Skeletal muscle cell (primary cell): ENCODE results near the gene CYP4F3.
"Not testable (repeated sequence)": the region's sequence is repeated elsewhere in the genome, so short reads cannot be mapped to it uniquely, and the experiment has no call there.

Experiments
- DNase-seq: peaks from one replicate; pipeline ENCODE4 v3.0.0-alpha.2; 2010; ENCODE audit warnings: low read depth
- H3K4me3 ChIP-seq: 2 replicates; pipeline ENCODE4 v1.5.1; 2011; ENCODE audit warnings: low read depth, mild to moderate bottlenecking, control low read depth, low read length, moderate library complexity

Gene CYP4F3, protein sequence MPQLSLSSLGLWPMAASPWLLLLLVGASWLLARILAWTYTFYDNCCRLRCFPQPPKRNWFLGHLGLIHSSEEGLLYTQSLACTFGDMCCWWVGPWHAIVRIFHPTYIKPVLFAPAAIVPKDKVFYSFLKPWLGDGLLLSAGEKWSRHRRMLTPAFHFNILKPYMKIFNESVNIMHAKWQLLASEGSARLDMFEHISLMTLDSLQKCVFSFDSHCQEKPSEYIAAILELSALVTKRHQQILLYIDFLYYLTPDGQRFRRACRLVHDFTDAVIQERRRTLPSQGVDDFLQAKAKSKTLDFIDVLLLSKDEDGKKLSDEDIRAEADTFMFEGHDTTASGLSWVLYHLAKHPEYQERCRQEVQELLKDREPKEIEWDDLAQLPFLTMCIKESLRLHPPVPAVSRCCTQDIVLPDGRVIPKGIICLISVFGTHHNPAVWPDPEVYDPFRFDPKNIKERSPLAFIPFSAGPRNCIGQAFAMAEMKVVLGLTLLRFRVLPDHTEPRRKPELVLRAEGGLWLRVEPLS

DNA sequence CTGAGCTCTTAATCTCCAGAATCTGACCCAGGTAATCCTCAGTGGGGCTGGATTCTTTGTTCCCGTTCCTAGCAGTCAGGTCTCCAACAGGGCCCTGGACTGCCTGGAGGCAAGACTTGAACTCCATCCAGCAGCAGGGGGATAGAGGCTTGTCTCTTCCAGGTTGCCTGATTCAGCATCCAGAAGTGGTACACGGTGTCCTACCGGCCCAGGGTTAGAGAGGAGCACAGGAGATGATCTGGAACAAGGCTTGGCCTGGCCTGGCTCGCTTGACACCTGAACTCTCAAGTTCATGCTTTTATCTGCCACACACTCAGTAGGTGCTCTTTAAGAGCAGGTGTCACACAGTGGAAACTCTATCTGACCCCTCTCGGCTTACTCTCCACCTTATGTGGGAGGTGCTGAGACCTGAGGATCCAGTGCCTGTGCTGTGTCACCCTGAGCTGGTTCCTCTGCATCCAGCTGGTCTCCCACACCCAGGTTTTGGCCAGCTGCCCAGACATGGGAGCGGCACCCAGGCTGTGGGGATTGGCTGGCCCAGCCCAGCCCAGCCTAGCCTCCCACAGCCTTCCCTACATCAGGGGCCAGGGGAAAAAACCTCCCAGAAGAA lies at the start of gene CYP4F3:
Gene CYP4F3 (plus strand): TSS at position 604 of the 610 bp plus-strand sequence. CDS start 519 bp downstream, outside the sequence.
- DNase-seq, result no peak
- H3K4me3 ChIP-seq, result no peak within 1 kb of the TSS

DNA sequence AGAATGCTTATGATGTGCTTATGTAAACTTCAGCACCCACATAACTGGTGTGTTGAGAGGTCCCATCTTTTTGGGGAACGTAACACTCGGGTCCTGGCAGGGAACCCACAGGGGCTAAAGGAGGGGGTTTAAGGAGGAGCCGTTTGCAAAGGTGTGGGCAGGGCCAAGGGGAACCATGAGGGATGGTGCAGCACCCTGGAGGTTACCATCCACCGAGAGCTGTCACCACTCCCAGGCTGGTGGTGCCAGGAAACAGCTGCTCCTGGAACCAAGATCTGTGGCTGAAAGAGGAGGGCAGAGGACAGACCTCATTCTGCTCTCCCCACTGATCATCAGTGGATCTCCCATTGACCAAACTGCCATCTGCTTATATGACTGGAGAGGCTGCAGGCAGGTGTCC lies 48.9 kb upstream of the CYP4F3 start:
- no peak for DNase-seq
- no peak overlapping the region for H3K4me3 ChIP-seq

DNA sequence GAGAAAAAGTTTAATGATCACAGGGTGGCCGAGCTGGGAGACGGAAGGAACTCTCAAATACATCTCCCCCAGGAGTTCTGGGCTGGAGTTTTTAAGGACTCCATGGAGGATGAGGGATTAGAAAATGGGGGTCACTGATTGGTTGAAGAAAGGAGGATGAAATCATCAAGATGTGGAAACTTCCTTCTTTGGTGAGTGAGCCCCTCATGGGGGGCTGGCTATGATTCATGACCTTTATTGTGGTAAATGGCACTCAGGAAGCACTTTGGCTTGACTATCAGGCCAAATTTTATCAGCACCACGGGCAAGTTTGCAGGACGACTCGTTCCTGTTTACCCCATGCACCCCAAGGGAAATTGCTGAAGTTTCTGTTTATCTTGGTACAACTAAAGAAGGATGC lies 48.2 kb upstream of the CYP4F3 start:
- DNase-seq, H3K4me3 ChIP-seq: not testable (repeated sequence)

DNA sequence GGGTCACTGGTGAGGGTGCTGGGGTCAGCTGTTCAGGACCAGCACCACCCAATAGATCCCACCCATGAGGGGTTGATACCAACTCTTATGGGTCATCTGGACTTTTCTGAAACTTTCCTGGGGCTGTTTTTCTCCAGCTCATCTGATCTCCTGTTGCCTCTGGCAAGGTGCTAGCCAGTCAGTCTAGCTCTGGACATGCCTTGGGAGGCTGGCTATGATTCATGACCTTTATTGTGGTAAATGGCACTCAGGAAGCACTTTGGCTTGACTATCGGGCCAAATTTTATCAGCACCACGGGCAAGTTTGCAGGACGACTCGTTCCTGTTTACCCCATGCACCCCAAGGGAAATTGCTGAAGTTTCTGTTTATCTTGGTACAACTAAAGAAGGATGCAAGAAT lies 46.9 kb upstream of the CYP4F3 start:
- H3K4me3 ChIP-seq, DNase-seq: not testable (repeated sequence)

DNA sequence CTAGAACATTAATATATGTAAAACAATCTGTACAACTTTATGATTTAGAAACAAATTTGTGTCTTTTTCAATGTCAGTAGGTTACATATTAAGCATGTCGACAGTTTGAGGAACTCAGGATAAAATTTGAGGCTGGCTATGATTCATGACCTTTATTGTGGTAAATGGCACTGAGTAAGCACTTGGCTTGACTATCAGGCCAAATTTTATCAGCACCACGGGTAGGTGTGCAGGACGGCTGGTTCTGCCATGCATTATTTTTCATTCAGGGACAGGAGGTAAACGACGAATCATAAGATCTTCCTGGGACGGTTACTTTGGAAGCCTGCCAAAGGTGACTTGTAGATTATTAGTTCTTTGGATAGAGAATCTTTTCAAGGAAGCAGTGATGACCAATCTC lies 45.6 kb upstream of the CYP4F3 start:
- H3K4me3 ChIP-seq, result no peak overlapping the region
- no peak for DNase-seq

DNA sequence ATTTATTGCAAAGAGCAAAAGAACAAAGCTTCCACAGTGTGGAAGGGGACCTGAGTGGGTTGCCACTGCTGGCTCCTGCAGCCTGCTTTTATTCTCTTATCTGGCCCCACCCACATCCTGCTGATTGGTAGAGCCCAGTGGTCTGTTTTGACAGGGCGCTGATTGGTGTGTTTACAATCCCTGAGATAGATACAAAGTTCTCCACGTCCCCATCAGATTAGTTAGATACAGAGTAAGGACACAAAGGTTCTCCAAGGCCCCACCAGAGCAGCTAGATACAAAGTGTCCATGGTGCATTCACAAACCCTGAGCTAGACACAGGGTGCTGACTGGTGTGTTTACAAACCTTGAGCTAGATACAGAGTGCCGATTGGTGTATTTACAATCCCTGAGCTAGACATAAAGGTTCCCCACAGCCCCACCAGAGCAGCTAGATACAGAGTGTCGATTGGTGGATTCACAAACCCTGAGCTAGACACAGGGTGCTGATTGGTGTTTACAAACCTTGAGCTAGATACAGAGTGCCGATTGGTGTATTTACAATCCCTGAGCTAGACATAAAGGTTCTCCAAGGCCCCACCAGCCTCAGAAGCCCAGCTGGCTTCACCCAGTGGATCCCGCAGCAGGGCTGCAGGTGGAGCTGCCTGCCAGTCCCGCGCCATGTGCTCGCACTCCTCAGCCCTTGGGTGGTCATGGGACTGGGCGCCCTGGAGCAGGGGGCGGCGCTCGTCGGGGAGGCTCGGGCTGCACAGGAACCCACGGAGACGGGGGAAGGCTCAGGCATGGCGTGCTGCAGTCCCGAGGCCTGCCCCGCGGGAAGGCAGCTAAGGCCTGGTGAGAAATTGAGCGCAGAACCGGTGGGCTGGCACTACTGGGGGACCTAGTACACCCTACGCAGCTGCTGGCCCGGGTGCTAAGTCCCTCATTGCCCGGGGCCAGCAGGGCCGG lies 32.4 kb upstream of the CYP4F3 start:
- not testable (repeated sequence) for DNase-seq, H3K4me3 ChIP-seq

DNA sequence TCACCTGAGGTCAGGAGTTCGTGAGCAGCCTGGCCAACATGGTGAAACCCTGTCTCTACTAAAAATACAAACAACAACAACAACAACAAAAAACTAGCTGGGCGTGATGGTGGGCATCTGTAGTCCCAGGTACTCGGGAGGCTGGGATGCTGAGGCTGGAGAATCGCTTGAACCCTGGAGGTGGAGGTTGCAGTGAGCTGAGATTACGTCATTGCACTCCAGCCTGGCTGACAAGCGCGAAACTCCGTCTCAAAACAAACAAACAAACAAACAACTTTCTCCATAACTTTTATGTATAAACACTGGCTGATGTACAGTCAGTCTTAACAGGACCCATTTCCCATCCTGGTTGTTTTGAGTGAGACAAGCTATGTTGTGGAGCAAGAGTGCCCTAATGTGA lies 31.4 kb upstream of the CYP4F3 start:
- DNase-seq, result no peak
- H3K4me3 ChIP-seq, result no peak overlapping the region

DNA sequence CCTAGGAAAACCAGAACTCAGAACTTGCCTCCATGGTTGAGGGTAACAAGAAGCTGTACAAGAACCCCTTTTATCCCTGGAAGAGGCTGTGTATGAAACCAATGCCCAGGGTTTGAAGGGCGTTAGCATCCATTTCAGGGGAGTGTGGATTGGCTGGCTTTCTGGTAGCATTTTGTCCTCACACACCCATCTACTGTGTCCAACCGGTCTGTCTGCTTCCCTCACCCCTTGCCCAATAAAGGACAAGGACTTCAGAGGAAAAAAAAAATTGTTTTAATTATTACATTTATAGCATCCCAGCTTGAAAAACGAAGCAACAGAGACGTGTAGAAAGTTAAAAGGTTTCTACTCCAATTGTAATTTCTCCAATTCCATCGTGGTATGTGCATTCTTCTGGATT lies 28.4 kb upstream of the CYP4F3 start:
- DNase-seq, result no peak
- H3K4me3 ChIP-seq, result no peak overlapping the region

DNA sequence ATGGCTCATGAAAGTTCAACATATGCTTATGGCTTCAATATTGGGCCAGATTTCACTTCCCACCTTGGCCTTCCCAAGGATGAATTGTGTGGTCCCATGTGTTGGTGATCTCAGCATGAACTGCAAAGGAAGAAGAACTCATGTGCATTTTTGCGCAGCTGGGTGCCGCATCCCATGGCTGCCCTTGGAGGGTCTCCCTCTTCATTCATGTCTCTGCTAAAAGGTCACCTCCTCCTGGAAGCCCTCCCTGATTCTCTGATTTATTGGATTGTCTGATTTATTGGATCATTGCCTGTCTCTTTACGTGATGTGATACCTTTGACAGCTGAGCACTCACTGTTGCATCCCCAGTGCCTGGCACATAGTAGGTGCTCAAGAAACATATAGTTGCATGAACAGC lies 27.4 kb upstream of the CYP4F3 start:
- H3K4me3 ChIP-seq, result no peak overlapping the region
- DNase-seq, result no peak

DNA sequence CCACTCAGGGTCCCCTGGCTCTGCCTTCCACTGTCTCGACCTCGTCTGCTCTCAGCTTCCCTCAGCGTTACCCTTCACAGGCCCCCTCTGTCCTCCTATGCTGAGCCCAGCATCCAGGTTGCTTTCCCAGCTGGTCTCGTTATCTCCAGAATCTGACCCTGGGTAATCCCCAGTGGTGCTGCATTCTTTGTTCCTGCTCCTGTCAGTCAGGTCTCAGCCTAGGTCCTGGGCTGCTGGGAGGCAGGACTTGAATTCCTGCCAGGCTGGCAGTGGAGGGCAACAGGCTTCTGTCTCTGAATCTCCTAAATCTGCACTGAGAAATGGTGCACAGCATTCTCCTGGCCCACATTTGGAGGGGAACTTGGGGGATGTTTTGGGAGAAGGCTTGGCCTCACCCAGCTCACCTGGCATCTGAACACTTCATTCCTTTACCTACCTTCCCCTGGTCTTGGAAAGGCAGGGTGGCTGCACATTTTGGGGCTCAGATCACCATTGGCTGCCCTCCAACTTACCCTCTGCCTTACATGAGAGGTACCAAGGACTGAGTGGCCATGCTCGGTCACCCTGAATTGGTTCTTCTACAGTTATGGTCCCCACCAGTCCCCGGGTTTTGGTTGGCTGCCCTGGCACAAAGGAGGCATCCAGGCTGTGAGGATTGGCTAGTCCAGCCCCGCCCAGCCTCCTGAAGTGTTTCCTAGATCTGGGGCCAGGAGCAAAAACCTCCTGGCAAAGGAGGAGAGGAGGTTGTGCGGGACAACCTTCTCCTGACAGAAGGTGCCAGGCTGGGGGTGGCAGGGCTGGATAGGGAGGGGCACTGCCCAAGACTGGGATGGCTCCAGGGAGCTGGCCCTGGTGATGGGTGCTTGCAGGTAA lies 26.0 kb upstream of the CYP4F3 start, which contains the start of gene CYP4F8:
Gene CYP4F8 (plus strand): TSS at position 712 of the 873 bp plus-strand sequence. CDS start 399 bp downstream, outside the sequence.
- no peak for DNase-seq
- H3K4me3 ChIP-seq, result no peak within 1 kb of the TSS

DNA sequence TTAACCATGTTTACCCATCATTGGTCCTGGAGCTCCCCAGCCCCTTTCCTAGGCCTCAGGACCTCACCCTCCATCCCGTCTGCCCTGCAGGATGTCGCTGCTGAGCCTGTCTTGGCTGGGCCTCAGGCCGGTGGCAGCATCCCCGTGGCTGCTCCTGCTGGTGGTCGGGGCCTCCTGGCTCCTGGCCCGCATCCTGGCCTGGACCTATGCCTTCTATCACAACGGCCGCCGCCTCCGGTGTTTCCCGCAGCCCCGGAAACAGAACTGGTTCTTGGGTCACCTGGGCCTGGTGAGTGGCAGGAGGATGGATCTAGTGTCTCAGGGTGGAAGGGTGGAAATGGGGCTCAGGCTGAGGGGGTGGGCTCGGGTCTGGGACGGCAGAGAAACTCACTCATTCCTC lies 25.2 kb upstream of the CYP4F3 start:
- DNase-seq, result no peak

DNA sequence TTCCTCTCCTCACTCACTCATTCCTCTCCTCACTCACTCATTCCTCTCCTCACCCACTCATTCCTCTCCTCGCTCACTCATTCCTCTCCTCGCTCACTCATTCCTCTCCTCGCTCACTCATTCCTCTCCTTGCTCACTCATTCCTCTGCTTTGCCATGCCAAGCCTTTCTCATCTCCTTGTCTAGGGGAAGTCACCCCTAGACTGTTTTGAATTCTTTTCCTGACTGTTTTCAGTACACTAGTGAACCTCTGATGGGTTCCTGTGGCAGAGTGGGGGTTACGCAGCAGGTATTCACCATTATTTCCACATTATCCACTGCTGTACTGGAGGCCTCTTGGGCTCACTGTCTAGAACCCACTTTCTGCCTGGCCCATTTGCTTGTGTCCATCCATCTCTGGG lies 24.5 kb upstream of the CYP4F3 start:
- no peak for DNase-seq
- H3K4me3 ChIP-seq, result no peak overlapping the region

More for the DNA sequence above, 25.2 kb upstream of the CYP4F3 start:
- H3K4me3 ChIP-seq, result no peak overlapping the region

DNA sequence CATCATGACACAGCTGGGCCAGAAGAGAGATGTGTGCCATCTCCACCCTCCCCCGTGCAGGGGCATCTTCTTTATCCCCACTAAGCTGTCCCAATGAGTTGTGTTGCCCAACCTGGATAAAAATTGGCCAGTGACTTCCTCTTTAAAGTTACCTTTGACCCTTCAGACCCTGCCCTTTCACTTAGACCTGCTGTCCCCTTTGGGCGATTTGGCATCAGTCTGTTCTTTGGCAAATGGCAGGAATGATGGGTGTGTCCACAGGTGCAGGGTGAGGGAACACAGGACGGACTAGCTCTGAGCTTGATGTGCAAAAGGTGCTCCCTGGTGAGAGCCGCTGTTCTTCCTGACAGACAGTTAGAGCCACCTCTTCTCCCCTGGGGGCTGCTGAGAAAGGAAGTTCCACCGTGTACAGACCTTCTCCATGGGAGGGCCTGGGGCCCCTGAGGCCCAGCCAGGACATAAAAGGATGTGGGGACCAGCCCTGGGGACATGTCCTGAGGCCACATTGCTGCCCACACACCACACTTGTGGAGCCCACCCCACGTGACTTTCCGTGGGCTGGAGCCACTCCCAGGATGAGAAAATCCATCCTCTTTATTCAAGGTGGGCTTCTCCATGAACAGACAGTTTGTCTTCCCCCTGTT lies 23.9 kb upstream of the CYP4F3 start:
- DNase-seq, result no peak
- H3K4me3 ChIP-seq, result no peak overlapping the region

DNA sequence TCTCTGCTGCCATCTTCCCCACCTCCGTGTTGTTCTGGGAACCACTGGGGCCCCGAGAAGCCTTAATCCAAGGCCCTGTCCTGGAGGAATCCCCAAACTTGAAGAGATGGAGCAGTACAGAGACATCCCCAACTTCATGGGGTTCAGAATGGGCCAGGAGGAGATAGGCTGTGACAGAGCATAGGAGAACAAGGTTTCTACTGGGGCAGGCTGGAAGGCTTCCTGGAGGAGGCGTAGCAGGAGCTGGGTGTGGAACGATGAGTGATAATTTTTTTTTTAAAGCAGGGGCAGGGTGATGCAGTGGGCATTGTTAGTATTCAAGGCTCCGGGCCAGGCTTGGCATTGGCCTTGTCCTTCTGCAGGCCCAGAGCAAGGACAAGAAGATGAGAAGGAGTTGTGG lies 22.4 kb upstream of the CYP4F3 start:
- H3K4me3 ChIP-seq, result no peak overlapping the region
- no peak for DNase-seq

DNA sequence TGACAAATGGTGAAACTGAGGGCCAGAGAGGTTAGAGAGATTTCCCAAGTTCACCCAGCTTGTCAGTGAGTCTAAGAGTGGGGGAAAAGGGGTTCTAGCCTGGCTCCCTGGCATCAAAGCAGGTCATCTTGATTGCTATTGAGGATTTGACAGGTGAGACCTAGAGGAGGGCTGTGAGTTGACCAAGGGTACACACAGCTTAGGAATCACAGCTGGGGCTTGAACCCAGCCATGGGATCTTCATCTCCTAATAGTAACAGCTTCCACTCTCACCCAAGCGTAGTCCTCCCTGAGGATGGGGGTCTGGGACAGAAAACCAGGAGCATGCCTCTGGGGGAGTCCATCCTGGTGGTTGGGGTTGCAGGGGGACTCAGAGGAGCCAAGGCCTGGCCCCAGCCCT lies 18.9 kb upstream of the CYP4F3 start:
- no peak overlapping the region for H3K4me3 ChIP-seq
- no peak for DNase-seq

DNA sequence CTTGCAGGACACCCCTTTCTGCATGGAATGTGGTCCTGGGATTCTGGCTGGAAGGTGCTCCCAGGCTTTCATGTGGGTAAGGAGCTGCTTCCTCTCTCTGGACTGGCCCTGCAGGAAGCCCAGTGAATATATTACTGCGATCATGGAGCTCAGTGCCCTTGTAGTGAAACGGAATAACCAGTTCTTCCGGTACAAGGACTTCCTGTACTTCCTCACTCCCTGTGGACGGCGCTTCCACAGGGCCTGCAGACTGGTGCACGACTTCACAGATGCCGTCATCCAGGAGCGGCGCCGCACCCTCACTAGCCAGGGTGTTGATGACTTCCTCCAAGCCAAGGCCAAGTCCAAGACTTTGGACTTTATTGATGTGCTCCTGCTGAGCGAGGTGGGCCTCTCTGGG lies 17.7 kb upstream of the CYP4F3 start:
- DNase-seq, result no peak
- H3K4me3 ChIP-seq, result no peak overlapping the region

DNA sequence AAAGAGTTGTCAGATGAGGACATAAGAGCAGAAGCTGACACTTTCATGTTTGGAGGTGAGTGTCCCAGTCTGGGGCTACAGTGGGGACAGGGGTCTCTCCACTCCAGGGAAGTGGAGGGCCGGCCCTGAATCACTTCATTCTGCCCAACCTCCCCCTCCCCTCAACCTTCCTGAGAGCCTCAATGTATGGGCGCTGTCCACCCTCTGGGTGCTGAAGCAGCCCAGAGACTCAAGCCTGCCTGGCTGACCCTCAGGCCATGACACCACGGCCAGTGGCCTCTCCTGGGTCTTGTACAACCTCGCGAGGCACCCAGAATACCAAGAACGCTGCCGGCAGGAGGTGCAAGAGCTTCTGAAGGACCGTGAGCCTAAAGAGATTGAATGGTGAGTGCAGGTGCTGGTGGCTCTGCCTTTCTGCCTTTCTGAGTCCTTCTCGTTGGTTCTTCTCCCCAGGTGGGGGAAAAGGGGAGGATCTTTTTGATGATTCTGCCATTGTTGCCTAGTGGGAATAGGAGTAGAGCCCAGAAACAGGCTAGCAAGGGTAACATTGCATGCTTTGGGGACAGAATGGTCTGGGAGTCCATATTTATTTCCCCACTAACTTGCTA lies 16.9 kb upstream of the CYP4F3 start:
- no peak for DNase-seq
- H3K4me3 ChIP-seq, result no peak overlapping the region
